NT2/D1 (cell line): ENCODE measurements around the gene INPP4A.

Experiments
- DNase-seq: peaks from one replicate; pipeline ENCODE4 v3.0.0-alpha.2; 2011; ENCODE audit warnings: low read depth, low spot score
- H3K27me3 ChIP-seq: 2 replicates; pipeline ENCODE4 v1.6.0; 2011; ENCODE audit warnings: mild to moderate bottlenecking; ENCODE audit not compliant: insufficient read length, insufficient read depth
- H3K36me3 ChIP-seq: 2 replicates; pipeline ENCODE4 v1.6.1; 2011; ENCODE audit warnings: mild to moderate bottlenecking, low read length, mixed read lengths; ENCODE audit not compliant: insufficient read depth, insufficient read length
- H3K4me1 ChIP-seq: 2 replicates; pipeline ENCODE4 v1.5.1; 2011; ENCODE audit not compliant: insufficient read depth, insufficient read length
- H3K4me3 ChIP-seq: 2 replicates; pipeline ENCODE4 v1.5.1; 2011; ENCODE audit warnings: low read depth; ENCODE audit not compliant: insufficient read length
- H3K9ac ChIP-seq: 2 replicates; pipeline ENCODE4 v1.6.0; 2011; ENCODE audit warnings: low read depth; ENCODE audit not compliant: insufficient read length
- H3K9me3 ChIP-seq: 2 replicates; pipeline ENCODE4 v1.5.1; 2011; ENCODE audit warnings: mild to moderate bottlenecking, low read length; ENCODE audit not compliant: insufficient read depth
- SUZ12 ChIP-seq: IDR thresholded peaks from 2 replicates; pipeline ENCODE4 v1.6.1; 2011; ENCODE audit not compliant: insufficient read length, insufficient read depth; ENCODE audit errors: extremely low read depth
- YY1 ChIP-seq: IDR thresholded peaks from 2 replicates; pipeline ENCODE4 v1.6.1; 2011; ENCODE audit not compliant: insufficient read length, insufficient read depth
- ZNF274 ChIP-seq: IDR thresholded peaks from 2 replicates; pipeline ENCODE4 v1.6.1; 2011; ENCODE audit warnings: mild to moderate bottlenecking, low read depth, low read length

Gene INPP4A

DNA sequence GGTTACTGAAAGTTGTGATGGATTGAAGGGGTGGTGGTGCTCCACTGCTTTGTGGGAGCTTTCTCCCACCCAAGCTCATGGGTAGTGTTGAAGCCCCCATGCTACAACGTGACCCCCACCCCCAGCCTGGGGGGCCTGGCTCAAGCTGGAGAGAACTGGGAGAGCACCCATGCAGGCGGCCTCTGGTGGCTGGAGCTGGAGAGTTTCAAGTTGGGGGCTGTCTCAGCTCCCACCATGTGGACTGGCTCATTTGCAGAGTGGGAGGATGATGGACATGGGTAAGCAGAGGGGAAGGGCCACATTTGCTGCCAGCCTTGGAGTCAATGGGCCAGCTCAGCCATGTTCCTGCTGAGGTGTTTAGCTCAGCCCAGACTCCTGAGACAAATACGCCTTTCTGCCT lies 62.8 kb downstream of the INPP4A start:
- no peak overlapping the region for H3K4me3 ChIP-seq
- no peaks in the 10 kb centered on the region for H3K27me3 ChIP-seq
- H3K36me3 ChIP-seq, result peaks cover 22% of the 10 kb centered on the region
- peaks cover 11% of the 10 kb centered on the region for H3K4me1 ChIP-seq
- TF ChIP-seq YY1, result no peak
- no peak for DNase-seq
- H3K9ac ChIP-seq, result no peak overlapping the region
- no peaks in the 10 kb centered on the region for H3K9me3 ChIP-seq

DNA sequence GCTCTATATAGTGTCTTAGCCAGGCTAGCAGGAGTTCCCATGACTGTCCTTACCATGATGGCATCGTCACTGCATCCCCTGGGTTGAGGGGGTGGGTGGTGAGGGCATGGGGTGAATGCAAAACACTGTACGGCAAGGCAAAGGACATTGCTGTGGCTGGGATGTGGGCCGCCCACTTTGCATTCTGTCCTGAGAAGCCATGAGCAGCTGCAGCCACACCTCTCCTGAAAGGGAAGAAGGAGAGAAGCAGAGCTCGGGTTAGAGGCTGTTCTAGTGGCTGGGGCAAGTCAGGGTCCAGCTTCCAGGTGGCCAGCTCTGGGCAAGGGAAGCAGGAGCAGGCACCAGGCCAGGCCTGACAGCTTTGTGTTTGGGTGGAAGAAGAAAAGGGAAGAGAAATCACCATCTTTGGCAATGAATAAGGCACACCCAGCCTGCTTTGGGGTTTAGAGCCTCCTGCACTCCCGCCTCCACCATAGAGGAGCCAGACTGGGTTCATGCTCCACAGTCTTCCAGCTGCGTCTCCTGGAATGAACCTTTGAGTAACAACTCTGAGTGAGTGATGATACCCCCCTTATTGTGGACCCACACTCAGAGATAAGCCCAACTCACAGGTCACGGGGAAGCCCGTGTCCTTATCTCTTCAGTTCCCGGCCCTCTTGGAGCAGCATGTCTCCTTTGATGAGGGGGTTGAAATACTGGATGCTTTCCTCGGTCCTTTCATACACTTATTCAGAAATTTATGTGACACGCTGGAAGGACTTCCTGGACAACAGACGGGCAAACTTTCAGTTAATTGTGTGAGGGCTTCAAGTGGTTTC lies 63.4 kb downstream of the INPP4A start:
- H3K4me1 ChIP-seq, result peaks cover 11% of the 10 kb centered on the region
- no peak overlapping the region for H3K9ac ChIP-seq
- peaks cover 22% of the 10 kb centered on the region for H3K36me3 ChIP-seq
- H3K27me3 ChIP-seq, result no peaks in the 10 kb centered on the region
- TF ChIP-seq YY1 (no peak), SUZ12 (no peak), ZNF274 (no peak)
- no peak overlapping the region for H3K4me3 ChIP-seq
- H3K9me3 ChIP-seq, result no peaks in the 10 kb centered on the region
- DNase-seq, result no peak

DNA sequence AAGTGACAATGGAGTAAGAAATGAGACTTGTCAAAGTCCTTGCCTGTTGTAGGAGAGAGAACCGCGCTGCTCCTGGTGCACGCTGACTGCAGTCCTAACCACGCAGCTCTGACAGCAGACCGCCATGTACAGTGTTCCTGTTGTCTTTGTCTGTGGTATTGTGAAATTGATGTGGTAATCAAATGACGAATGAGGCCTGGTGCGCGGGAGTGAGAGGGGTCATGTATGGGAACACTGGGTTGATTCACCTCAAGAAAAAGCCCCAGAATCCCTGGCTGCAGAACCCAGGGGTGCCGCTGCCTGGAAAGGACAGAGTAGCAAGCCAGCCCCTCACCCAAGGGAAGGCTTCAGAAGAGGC lies 64.0 kb downstream of the INPP4A start:
- Histone ChIP-seq H3K9me3 (no peaks in the 10 kb centered on the region), H3K27me3 (no peaks in the 10 kb centered on the region), H3K4me1 (peaks cover 11% of the 10 kb centered on the region), H3K36me3 (peaks cover 19% of the 10 kb centered on the region), H3K9ac (no peak overlapping the region), H3K4me3 (no peak overlapping the region)
- DNase-seq, result no peak
- TF ChIP-seq ZNF274 (no peak), YY1 (no peak), SUZ12 (no peak)

DNA sequence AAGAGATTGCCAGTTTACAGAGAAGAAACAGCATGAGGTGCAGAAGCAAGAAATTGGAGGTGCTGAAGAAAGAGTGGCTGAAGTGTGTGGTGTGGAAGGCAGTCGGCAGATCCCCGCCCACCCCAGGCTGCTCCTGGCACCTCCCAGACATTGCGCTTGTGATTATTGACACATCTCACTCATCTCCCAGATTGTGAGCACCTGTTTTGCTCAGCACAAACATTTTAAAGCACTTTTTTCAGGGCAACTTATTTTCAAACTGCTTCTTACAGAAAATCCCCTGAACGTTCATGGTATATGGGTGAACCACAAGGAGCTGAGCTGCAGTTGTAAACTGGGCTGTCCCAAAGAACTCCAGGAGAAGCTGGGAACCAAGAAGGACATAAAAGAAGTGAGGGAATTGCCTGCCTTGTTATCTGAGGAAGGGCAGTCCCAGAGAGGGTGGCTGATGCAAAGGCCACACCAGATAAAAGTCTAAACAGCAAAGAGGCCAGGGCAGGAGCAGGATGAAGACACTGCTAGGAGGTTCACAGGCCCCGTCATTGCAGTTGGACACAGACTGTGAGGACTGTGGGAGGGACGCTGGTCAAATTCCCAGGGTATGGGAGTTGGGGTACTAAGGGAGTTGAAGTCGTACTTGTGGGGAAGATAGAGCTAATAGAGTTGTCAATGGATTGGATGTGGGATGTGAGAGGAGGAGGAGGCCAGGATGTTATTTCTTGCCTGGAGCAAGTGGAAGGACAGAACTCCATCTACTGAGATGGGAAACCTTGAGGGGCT lies 65.1 kb downstream of the INPP4A start:
- Histone ChIP-seq H3K36me3 (peaks cover 13% of the 10 kb centered on the region), H3K9me3 (no peaks in the 10 kb centered on the region), H3K9ac (no peak overlapping the region), H3K27me3 (no peaks in the 10 kb centered on the region), H3K4me3 (no peak overlapping the region), H3K4me1 (peaks cover 12% of the 10 kb centered on the region)
- no peak for DNase-seq
- TF ChIP-seq YY1 (no peak), ZNF274 (no peak), SUZ12 (no peak)

DNA sequence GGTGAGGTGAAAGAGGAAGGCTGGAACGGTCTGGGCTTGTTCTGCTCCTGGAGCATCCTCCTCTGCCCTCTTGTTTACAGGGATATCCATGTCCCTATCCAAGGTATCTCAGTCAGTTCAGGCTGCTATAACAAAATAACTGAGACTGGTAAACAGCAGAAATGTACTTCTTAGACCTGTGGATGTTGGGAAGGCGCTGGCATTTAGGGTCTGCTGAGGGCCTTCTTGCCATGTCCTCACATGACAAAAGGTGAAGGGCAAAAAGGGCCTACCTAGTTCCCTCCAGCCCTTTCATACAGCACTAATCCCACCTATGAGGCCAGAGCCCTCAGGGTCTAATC lies 65.6 kb downstream of the INPP4A start:
- no peaks in the 10 kb centered on the region for H3K27me3 ChIP-seq
- no peaks in the 10 kb centered on the region for H3K9me3 ChIP-seq
- no peak for TF ChIP-seq ZNF274
- no peak for DNase-seq
- peaks cover 12% of the 10 kb centered on the region for H3K4me1 ChIP-seq
- no peak overlapping the region for H3K4me3 ChIP-seq
- no peak overlapping the region for H3K9ac ChIP-seq
- H3K36me3 ChIP-seq, result peaks cover 13% of the 10 kb centered on the region

DNA sequence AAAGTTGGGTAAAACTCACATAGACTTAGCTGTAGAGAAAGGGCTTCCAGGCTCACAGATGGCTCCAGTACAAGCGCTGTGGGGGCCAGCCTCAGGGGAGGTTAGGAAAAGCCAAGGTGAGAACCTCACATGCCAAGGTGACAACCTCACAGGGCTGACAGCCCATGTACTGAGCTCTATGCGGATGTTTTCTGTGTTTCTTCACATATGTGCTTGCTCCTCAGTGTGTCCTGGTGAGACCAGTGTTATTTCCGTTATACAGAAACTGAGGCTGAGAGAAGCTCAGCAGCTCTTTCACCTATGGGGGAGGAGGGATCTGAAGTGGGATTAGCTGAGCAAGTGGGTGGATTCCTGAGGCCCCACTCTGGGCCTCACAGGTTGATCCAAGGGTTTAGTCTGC lies 67.3 kb downstream of the INPP4A start:
- no peak for DNase-seq
- no peak overlapping the region for H3K9ac ChIP-seq
- peaks cover 5% of the 10 kb centered on the region for H3K36me3 ChIP-seq
- H3K4me3 ChIP-seq, result no peak overlapping the region
- H3K4me1 ChIP-seq, result peaks cover 12% of the 10 kb centered on the region
- no peaks in the 10 kb centered on the region for H3K9me3 ChIP-seq
- no peak for TF ChIP-seq YY1
- TF ChIP-seq SUZ12, result no peak
- no peak for TF ChIP-seq ZNF274
- no peaks in the 10 kb centered on the region for H3K27me3 ChIP-seq

DNA sequence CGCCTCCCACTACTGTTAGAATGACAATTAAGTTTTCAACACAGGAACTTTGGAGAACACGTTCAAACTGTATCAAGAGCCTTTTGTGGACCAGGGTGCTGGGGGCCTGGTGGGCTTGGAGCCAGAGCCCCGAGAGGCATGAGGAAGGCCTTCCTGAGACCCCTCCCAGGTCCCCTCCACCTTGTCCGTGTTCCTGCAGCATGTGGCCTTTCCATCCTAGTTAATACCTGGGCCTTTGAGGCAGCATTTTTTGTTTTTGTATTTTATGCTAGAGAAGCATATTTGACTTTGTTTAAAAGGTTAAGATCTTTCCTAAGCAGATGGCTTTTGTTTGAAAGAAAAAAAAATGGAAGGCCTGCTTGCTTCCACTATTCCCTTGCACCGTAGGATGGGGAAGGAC lies 68.0 kb downstream of the INPP4A start:
- Histone ChIP-seq H3K27me3 (no peaks in the 10 kb centered on the region), H3K4me3 (no peak overlapping the region), H3K9ac (no peak overlapping the region), H3K9me3 (no peaks in the 10 kb centered on the region), H3K36me3 (peaks cover 5% of the 10 kb centered on the region), H3K4me1 (peaks cover 8% of the 10 kb centered on the region)
- TF ChIP-seq YY1 (no peak), SUZ12 (no peak), ZNF274 (no peak)
- no peak for DNase-seq
